ENCODE results near the gene IKZF2.

Gene IKZF2

DNA sequence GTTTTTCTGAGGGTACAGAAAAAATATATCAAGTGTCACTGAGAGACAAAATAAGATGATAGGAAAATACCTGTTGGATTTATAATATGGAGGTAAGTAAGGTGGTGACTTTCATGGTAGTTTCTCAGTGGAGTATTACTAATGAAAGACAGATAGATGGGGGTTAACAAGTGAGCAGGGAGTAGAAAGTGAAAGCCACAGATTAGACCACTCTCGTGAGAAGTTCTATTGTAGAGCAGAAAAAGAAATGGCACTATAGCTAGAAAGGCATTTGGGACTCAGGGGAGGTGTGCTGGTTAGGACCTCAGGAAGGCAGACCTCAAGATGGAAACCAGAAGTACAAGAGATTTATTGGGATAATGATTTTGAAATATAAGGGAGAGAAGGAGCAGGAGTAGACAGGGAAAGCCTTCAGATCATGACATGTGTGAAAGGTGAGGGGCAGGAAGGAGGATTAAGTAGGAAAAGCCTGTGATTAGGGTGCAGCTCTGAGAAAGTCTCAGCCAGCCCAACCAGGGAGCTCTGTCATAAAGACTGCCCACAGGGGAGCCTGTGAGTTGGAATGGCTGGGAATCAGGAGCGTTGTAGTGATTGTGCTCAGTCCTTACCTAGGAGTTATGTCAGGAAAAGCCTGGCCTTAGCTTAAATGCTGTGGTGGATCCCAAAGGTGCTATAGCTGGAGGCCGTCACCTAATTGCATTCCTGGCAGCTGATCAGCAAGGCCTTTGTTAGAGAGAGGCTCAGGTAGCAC lies 198.1 kb downstream of the IKZF2 start:
- no peak for DNase-seq

DNA sequence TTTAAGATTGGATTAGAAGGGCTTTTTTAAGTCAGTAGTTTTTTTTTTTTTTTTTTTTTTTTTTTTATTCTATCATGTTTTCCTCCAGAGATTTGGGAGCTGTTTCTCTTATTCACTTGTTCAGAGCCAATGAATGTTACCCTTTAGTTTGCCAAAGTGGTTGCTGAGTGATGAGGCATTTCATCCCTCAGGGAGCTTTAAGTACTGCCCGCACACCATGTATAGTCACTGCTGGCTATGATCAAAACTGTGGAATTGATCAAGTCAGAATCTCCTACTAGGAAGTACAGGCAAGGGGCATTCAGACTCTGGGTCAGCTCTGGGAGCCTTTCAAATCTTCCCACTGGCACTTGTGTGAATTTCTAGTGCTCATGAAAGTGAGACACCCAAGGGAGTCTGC lies 201.6 kb downstream of the IKZF2 start:
- no peak for DNase-seq

All from DMS 273 treated with DMSO at 0.1 percent for 48 hours (cell line).